BLaER1 treated with 17β-estradiol and CSF1 and Interleukin-3, amounts not matched to agents 10 nM and 100 nM (cell line): ENCODE data around the gene ATP5PD.

Source experiments
- H3K27ac ChIP-seq, 11 experiments: shearing (Covaris generic); formaldehyde crosslinking; 2 replicates each; pipeline ENCODE4 v1.8.1; 2022
- H3K27me3 ChIP-seq, 11 experiments: shearing (Covaris generic); formaldehyde crosslinking; 2 replicates each; pipeline ENCODE4 v1.8.1; 2022
- H3K36me3 ChIP-seq, 11 experiments: shearing (Covaris generic); formaldehyde crosslinking; 2 replicates each; pipeline ENCODE4 v1.8.1; 2022
- H3K4me1 ChIP-seq, 10 experiments: shearing (Covaris generic); formaldehyde crosslinking; 2 replicates each; pipeline ENCODE4 v1.8.1; 2022
- H3K4me2 ChIP-seq, 11 experiments: shearing (Covaris generic); formaldehyde crosslinking; 2 replicates each; pipeline ENCODE4 v1.8.1; 2022
- H3K4me3 ChIP-seq, 10 experiments: shearing (Covaris generic); formaldehyde crosslinking; 2 replicates each; pipeline ENCODE4 v1.8.1; 2022
- H3K9ac ChIP-seq, 11 experiments: shearing (Covaris generic); formaldehyde crosslinking; 2 replicates each; pipeline ENCODE4 v1.8.1; 2022
- H3K9me3 ChIP-seq, 11 experiments: shearing (Covaris generic); formaldehyde crosslinking; replicated peaks in 1 of 11; 2 replicates each; pipeline ENCODE4 v1.8.1; 2022
- H4K20me1 ChIP-seq, 11 experiments: shearing (Covaris generic); formaldehyde crosslinking; 2 replicates each; pipeline ENCODE4 v1.8.1; 2022
- Cebpa-rat ChIP-seq, 11 experiments: shearing (Covaris generic); IDR thresholded peaks; 2 replicates each; pipeline ENCODE4 v1.8.1; 2022

The ATP5PD gene

GRCh38 chr17:75088465-75089417 lies 42.0 kb upstream of the ATP5PD start:
- peak overlapping the region; percentile 91 to 99 (median 97) for H3K4me2 ChIP-seq
- peak overlapping the region; percentile 80 to 90 (median 86) for H3K9ac ChIP-seq
- peaks cover 0 to 5% (median 0%) of the 10 kb centered on the region in 11 experiments; a peak in 2 of 22 replicates for H3K27me3 ChIP-seq
- H3K9me3 ChIP-seq, result no peaks in the 10 kb centered on the region
- peaks cover 0 to 5% (median 0%) of the 10 kb centered on the region in 11 experiments; a peak in 6 of 22 replicates for H3K36me3 ChIP-seq
- peaks cover 34 to 97% (median 73%) of the 10 kb centered on the region in 10 experiments for H3K4me1 ChIP-seq
- TF ChIP-seq Cebpa-rat (IDR thresholded peaks at IDR 0.05), result no peak
- H3K27ac ChIP-seq, result peak overlapping the region; percentile 79 to 93 (median 89)
- H3K4me3 ChIP-seq, result peak overlapping the region; percentile 59 to 76 (median 68)
- peaks cover 0 to 12% (median 0%) of the 10 kb centered on the region in 11 experiments; a peak in 1 of 22 replicates for H4K20me1 ChIP-seq

GRCh38 chr17:75087558-75088453 lies 41.0 kb upstream of the ATP5PD start, which contains the start of gene SLC16A5:
Gene SLC16A5, plus strand, starts transcription at chr17:75087954. Its CDS starts 5,683 bp downstream, at chr17:75093637.
- TF ChIP-seq Cebpa-rat (IDR thresholded peaks at IDR 0.05), result no peak
- Histone ChIP-seq H3K27ac (peak within 1 kb of the TSS; percentile 79 to 93 (median 89)), H4K20me1 (peaks cover 0 to 12% (median 0%) of the 10 kb centered on the region in 11 experiments; a peak in 1 of 22 replicates), H3K9me3 (no peaks in the 10 kb centered on the region), H3K4me2 (peak within 1 kb of the TSS; percentile 91 to 99 (median 97)), H3K4me1 (peaks cover 43 to 96% (median 75%) of the 10 kb centered on the region in 10 experiments), H3K4me3 (peak within 1 kb of the TSS; percentile 59 to 76 (median 68)), H3K27me3 (peaks cover 0 to 5% (median 0%) of the 10 kb centered on the region in 11 experiments; a peak in 2 of 22 replicates), H3K36me3 (no peaks in the 10 kb centered on the region), H3K9ac (peak within 1 kb of the TSS; percentile 80 to 90 (median 86))

GRCh38 chr17:75087182-75087557 lies 40.4 kb upstream of the ATP5PD start:
- H3K4me1 ChIP-seq, result peaks cover 43 to 95% (median 75%) of the 10 kb centered on the region in 10 experiments
- peaks cover 0 to 12% (median 0%) of the 10 kb centered on the region in 11 experiments; a peak in 1 of 22 replicates for H4K20me1 ChIP-seq
- H3K9me3 ChIP-seq, result no peaks in the 10 kb centered on the region
- H3K27ac ChIP-seq, result peak overlapping the region; percentile 79 to 93 (median 89)
- H3K4me3 ChIP-seq, result peak overlapping the region; percentile 59 to 76 (median 68)
- no peaks in the 10 kb centered on the region for H3K36me3 ChIP-seq
- peak overlapping the region; percentile 91 to 99 (median 97) for H3K4me2 ChIP-seq
- H3K27me3 ChIP-seq, result peaks cover 0 to 5% (median 0%) of the 10 kb centered on the region in 11 experiments; a peak in 2 of 22 replicates
- H3K9ac ChIP-seq, result peak overlapping the region; percentile 80 to 90 (median 86)
- no peak for TF ChIP-seq Cebpa-rat (IDR thresholded peaks at IDR 0.05)

GRCh38 chr17:75086496-75087181 lies 39.9 kb upstream of the ATP5PD start:
- no peak for TF ChIP-seq Cebpa-rat (IDR thresholded peaks at IDR 0.05)
- Histone ChIP-seq H3K4me2 (peak overlapping the region; percentile 91 to 99 (median 97)), H3K4me1 (peaks cover 43 to 95% (median 75%) of the 10 kb centered on the region in 10 experiments), H3K4me3 (peak overlapping the region in 6 of 10 experiments; percentile 60 to 76 (median 67); a peak in 6 of 20 replicates), H3K9me3 (no peaks in the 10 kb centered on the region), H3K36me3 (no peaks in the 10 kb centered on the region), H4K20me1 (peaks cover 0 to 8% (median 0%) of the 10 kb centered on the region in 11 experiments; a peak in 1 of 22 replicates), H3K9ac (peak overlapping the region in 4 of 11 experiments; percentile 85 to 89 (median 88); a peak in 4 of 22 replicates), H3K27ac (peak overlapping the region in 8 of 11 experiments; percentile 82 to 93 (median 90); a peak in 10 of 22 replicates), H3K27me3 (peaks cover 0 to 5% (median 0%) of the 10 kb centered on the region in 11 experiments; a peak in 2 of 22 replicates)

GRCh38 chr17:75084039-75084660 lies 37.4 kb upstream of the ATP5PD start:
- no peaks in the 10 kb centered on the region for H4K20me1 ChIP-seq
- TF ChIP-seq Cebpa-rat (IDR thresholded peaks at IDR 0.05), result peak in 2 of 11 experiments; percentile 25 to 35; a peak in 1 of 22 replicates
- peak overlapping the region in 10 of 11 experiments; percentile 46 to 70 (median 59); a peak in 19 of 22 replicates for H3K27ac ChIP-seq
- H3K9ac ChIP-seq, result peak overlapping the region in 7 of 11 experiments; percentile 15 to 57 (median 37); a peak in 10 of 22 replicates
- H3K4me1 ChIP-seq, result peaks cover 53 to 96% (median 83%) of the 10 kb centered on the region in 10 experiments
- peak overlapping the region; percentile 64 to 88 (median 79) for H3K4me2 ChIP-seq
- H3K9me3 ChIP-seq, result no peaks in the 10 kb centered on the region
- H3K27me3 ChIP-seq, result peaks cover 0 to 10% (median 3%) of the 10 kb centered on the region in 11 experiments; a peak in 10 of 22 replicates
- H3K36me3 ChIP-seq, result no peaks in the 10 kb centered on the region
- no peak overlapping the region for H3K4me3 ChIP-seq

GRCh38 chr17:75082683-75083082 lies 35.9 kb upstream of the ATP5PD start:
- Histone ChIP-seq H3K4me2 (peak overlapping the region in 6 of 11 experiments; percentile 5 to 95 (median 26); a peak in 3 of 22 replicates), H3K4me3 (no peak overlapping the region), H3K36me3 (no peaks in the 10 kb centered on the region), H3K9me3 (no peaks in the 10 kb centered on the region), H4K20me1 (no peaks in the 10 kb centered on the region), H3K4me1 (peaks cover 54 to 96% (median 84%) of the 10 kb centered on the region in 10 experiments), H3K27ac (no peak overlapping the region; a peak in 1 of 22 replicates), H3K27me3 (peaks cover 0 to 21% (median 15%) of the 10 kb centered on the region in 11 experiments; a peak in 20 of 22 replicates), H3K9ac (no peak overlapping the region)
- no peak for TF ChIP-seq Cebpa-rat (IDR thresholded peaks at IDR 0.05)
